Gastrocnemius medialis (tissue), 4 donors: ENCODE measurements around the gene PMEPA1.

Source experiments
- POLR2A ChIP-seq, 2 donors: fragments of 450-650 bp; IDR thresholded peaks; one replicate each; pipeline ENCODE4 v1.6.1; 2017; ENCODE audit warnings: antibody characterized with exemption in 2 of 2, mild to moderate bottlenecking in 2 of 2, moderate library complexity in 2 of 2
- TF ChIP-seq, protein P1 (sequence below), 5 experiments: fragments of 450-650 bp in 3 of 5; fragments of 200-600 bp in 2 of 5; sonication (generic) in 2 of 5; IDR thresholded peaks in 4 of 5; conservative IDR thresholded peaks in 1 of 5; 1 replicate in 4 of 5; 2 replicates in 1 of 5; pipeline ENCODE4 v1.5.1; 2016 to 2019; ENCODE audit warnings: antibody characterized with exemption in 5 of 5, mild to moderate bottlenecking in 3 of 5, moderate library complexity in 3 of 5

- no peak for TF ChIP-seq POLR2A (IDR thresholded peaks at IDR 0.05)
- TF ChIP-seq, protein P1, sequence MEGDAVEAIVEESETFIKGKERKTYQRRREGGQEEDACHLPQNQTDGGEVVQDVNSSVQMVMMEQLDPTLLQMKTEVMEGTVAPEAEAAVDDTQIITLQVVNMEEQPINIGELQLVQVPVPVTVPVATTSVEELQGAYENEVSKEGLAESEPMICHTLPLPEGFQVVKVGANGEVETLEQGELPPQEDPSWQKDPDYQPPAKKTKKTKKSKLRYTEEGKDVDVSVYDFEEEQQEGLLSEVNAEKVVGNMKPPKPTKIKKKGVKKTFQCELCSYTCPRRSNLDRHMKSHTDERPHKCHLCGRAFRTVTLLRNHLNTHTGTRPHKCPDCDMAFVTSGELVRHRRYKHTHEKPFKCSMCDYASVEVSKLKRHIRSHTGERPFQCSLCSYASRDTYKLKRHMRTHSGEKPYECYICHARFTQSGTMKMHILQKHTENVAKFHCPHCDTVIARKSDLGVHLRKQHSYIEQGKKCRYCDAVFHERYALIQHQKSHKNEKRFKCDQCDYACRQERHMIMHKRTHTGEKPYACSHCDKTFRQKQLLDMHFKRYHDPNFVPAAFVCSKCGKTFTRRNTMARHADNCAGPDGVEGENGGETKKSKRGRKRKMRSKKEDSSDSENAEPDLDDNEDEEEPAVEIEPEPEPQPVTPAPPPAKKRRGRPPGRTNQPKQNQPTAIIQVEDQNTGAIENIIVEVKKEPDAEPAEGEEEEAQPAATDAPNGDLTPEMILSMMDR (IDR thresholded peaks at IDR 0.05 in 4 of 5, conservative IDR thresholded peaks at IDR 0.05 in 1 of 5): no peak
Observed at GRCh38 chr20:57652606-57653545, 56.9 kb downstream of the PMEPA1 start.
